ENCODE measurements around the gene IL15.
"Not testable (repeated sequence)": the region's sequence is repeated elsewhere in the genome, so short reads cannot be mapped to it uniquely, and the experiment has no call there.

IL15 gene

GRCh38 chr4:141730805-141731204 lies 94.4 kb downstream of the IL15 start:
- H3K79me2 ChIP-seq: no peaks in the 10 kb centered on the region
- H3K4me3 ChIP-seq (ENCODE audit: low read depth, low read length): no peak overlapping the region
- H3K36me3 ChIP-seq (ENCODE audit: control insufficient read depth, insufficient read depth, low read length): no peaks in the 10 kb centered on the region
- no peaks in the 10 kb centered on the region for H3K27me3 ChIP-seq (ENCODE audit: control insufficient read depth, insufficient read depth, low read length)
- no peak for TF ChIP-seq CTCF (IDR thresholded peaks at IDR 0.05)
- no peaks in the 10 kb centered on the region for H3K4me1 ChIP-seq
- H3K9me3 ChIP-seq (ENCODE audit: control insufficient read depth, low read length): no peaks in the 10 kb centered on the region
- H3K4me2 ChIP-seq (ENCODE audit: low read length): no peak overlapping the region
- no peak overlapping the region for H3K9ac ChIP-seq
- H2AFZ ChIP-seq: no peak overlapping the region
- no peak overlapping the region for H3K27ac ChIP-seq

- H3K27ac ChIP-seq: no peak overlapping the region
Measured at GRCh38 chr4:141731481-141731880, 95.1 kb downstream of the IL15 start.

GRCh38 chr4:141739636-141740035 lies 103.3 kb downstream of the IL15 start:
- Histone ChIP-seq H3K27ac (no peak overlapping the region), H3K4me2 (ENCODE audit: low read length) (no peak overlapping the region), H3K9ac (no peak overlapping the region), H3K36me3 (ENCODE audit: control insufficient read depth, insufficient read depth, low read length) (no peaks in the 10 kb centered on the region), H3K4me3 (ENCODE audit: low read depth, low read length) (no peak overlapping the region), H3K79me2 (no peaks in the 10 kb centered on the region), H2AFZ (no peak overlapping the region), H3K9me3 (ENCODE audit: control insufficient read depth, low read length) (no peaks in the 10 kb centered on the region), H3K4me1 (no peaks in the 10 kb centered on the region), H3K27me3 (ENCODE audit: control insufficient read depth, insufficient read depth, low read length) (no peaks in the 10 kb centered on the region)
- no peak for TF ChIP-seq CTCF (IDR thresholded peaks at IDR 0.05)

More at GRCh38 chr4:141731481-141731880, 95.1 kb downstream of the IL15 start:
- TF ChIP-seq CTCF (IDR thresholded peaks at IDR 0.05): no peak
- Histone ChIP-seq H3K79me2 (no peaks in the 10 kb centered on the region), H3K4me3 (ENCODE audit: low read depth, low read length) (no peak overlapping the region), H3K4me1 (no peaks in the 10 kb centered on the region), H2AFZ (no peak overlapping the region), H3K9ac (no peak overlapping the region), H3K36me3 (ENCODE audit: control insufficient read depth, insufficient read depth, low read length) (no peaks in the 10 kb centered on the region), H3K4me2 (ENCODE audit: low read length) (no peak overlapping the region), H3K9me3 (ENCODE audit: control insufficient read depth, low read length) (no peaks in the 10 kb centered on the region), H3K27me3 (ENCODE audit: control insufficient read depth, insufficient read depth, low read length) (no peaks in the 10 kb centered on the region)

GRCh38 chr4:141746026-141746425 lies 109.6 kb downstream of the IL15 start:
- Histone ChIP-seq H3K27ac (no peak overlapping the region), H3K4me2 (ENCODE audit: low read length) (no peak overlapping the region), H3K27me3 (ENCODE audit: control insufficient read depth, insufficient read depth, low read length) (no peaks in the 10 kb centered on the region), H2AFZ (no peak overlapping the region), H3K4me3 (ENCODE audit: low read depth, low read length) (no peak overlapping the region), H3K36me3 (ENCODE audit: control insufficient read depth, insufficient read depth, low read length) (no peaks in the 10 kb centered on the region), H3K9me3 (ENCODE audit: control insufficient read depth, low read length) (no peaks in the 10 kb centered on the region), H3K4me1 (no peaks in the 10 kb centered on the region), H3K79me2 (no peaks in the 10 kb centered on the region), H3K9ac (no peak overlapping the region)
- no peak for TF ChIP-seq CTCF (IDR thresholded peaks at IDR 0.05)

- H3K9me3 ChIP-seq (ENCODE audit: control insufficient read depth, low read length); H3K4me2 ChIP-seq (ENCODE audit: low read length); H3K4me3 ChIP-seq (ENCODE audit: low read depth, low read length); H2AFZ ChIP-seq; H3K79me2 ChIP-seq; H3K36me3 ChIP-seq (ENCODE audit: control insufficient read depth, insufficient read depth, low read length); H3K9ac ChIP-seq; H3K4me1 ChIP-seq; H3K27me3 ChIP-seq (ENCODE audit: control insufficient read depth, insufficient read depth, low read length); H3K27ac ChIP-seq: not testable (repeated sequence)
Measured at GRCh38 chr4:141751806-141752205, 115.4 kb downstream of the IL15 start.
